A549 (cell line): ENCODE data around the gene GSTO2.

Experiments used
- RNF2 ChIP-seq: fragments of 200-600 bp; sonication (generic); IDR thresholded peaks from 2 replicates; pipeline ENCODE4 v1.6.1; 2016; ENCODE audit warnings: low read depth, mild to moderate bottlenecking, antibody characterized with exemption, moderate library complexity, borderline replicate concordance
- TF ChIP-seq, protein P1 (sequence below): fragments of >200 bp; sonication (Bioruptor Twin); formaldehyde crosslinking; IDR thresholded peaks from 3 replicates; pipeline ENCODE4 v1.5.1; 2016

DNA sequence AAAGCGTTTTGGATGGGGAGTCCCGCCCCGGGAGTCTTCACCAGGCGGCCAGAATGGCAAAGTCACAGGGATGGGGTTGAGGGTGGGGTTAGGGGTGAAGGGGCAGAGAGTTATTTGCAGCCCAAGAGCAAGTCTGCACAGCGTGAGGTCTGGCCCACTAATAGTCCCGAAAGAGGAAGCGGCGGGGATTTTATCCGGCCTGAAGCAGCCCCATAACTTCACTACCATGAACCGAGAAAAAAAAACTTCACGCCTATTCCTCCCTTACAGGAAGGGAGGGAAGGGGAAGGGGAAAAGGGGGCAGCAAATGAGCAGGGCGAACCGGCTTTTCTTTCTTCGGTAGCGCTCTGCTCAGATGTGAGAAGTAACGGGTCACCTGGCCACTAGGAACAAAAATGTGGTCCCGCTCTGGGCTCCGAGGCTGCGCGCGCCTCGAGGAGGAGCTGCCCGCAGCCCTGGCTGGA lies 68.6 kb downstream of the GSTO2 start:
- no peak for TF ChIP-seq RNF2
- TF ChIP-seq, protein P1, sequence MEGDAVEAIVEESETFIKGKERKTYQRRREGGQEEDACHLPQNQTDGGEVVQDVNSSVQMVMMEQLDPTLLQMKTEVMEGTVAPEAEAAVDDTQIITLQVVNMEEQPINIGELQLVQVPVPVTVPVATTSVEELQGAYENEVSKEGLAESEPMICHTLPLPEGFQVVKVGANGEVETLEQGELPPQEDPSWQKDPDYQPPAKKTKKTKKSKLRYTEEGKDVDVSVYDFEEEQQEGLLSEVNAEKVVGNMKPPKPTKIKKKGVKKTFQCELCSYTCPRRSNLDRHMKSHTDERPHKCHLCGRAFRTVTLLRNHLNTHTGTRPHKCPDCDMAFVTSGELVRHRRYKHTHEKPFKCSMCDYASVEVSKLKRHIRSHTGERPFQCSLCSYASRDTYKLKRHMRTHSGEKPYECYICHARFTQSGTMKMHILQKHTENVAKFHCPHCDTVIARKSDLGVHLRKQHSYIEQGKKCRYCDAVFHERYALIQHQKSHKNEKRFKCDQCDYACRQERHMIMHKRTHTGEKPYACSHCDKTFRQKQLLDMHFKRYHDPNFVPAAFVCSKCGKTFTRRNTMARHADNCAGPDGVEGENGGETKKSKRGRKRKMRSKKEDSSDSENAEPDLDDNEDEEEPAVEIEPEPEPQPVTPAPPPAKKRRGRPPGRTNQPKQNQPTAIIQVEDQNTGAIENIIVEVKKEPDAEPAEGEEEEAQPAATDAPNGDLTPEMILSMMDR = no peak
